Ectodermal cell (in vitro differentiated cells): ENCODE measurements around the gene GP2.

Experiments used
- H3K27ac ChIP-seq: 2 replicates; pipeline ENCODE4 v1.7.0; 2013; ENCODE audit warnings: mild to moderate bottlenecking, low read depth, low read length; ENCODE audit not compliant: insufficient read depth, poor library complexity, severe bottlenecking
- H3K27me3 ChIP-seq: 2 replicates; pipeline ENCODE4 v1.7.0; 2013; ENCODE audit warnings: mild to moderate bottlenecking, low read length; ENCODE audit not compliant: insufficient read depth, control insufficient read depth, poor library complexity, severe bottlenecking
- H3K36me3 ChIP-seq: one replicate; pipeline ENCODE4 v1.7.0; 2013; ENCODE audit warnings: low read length; ENCODE audit not compliant: control insufficient read depth, insufficient read depth
- H3K4me1 ChIP-seq: one replicate; pipeline ENCODE4 v1.7.0; 2013; ENCODE audit warnings: low read length; ENCODE audit not compliant: control insufficient read depth, insufficient read depth
- H3K4me3 ChIP-seq: 2 replicates; pipeline ENCODE4 v1.7.0; 2013; ENCODE audit warnings: low read depth, low read length, control low read depth; ENCODE audit not compliant: insufficient read depth
- H3K9me3 ChIP-seq: 2 replicates; pipeline ENCODE4 v1.7.0; 2013; ENCODE audit warnings: mild to moderate bottlenecking, low read length, moderate library complexity; ENCODE audit not compliant: control insufficient read depth
- WGBS, 2 experiments: methylation state at CpG; one replicate each; pipeline ENCODE4 v1.1.7; 2013; ENCODE audit warnings: missing lambda C conversion rate in 2 of 2; 5-methylcytosine and 5-hydroxymethylcytosine counted together

Gene GP2

DNA sequence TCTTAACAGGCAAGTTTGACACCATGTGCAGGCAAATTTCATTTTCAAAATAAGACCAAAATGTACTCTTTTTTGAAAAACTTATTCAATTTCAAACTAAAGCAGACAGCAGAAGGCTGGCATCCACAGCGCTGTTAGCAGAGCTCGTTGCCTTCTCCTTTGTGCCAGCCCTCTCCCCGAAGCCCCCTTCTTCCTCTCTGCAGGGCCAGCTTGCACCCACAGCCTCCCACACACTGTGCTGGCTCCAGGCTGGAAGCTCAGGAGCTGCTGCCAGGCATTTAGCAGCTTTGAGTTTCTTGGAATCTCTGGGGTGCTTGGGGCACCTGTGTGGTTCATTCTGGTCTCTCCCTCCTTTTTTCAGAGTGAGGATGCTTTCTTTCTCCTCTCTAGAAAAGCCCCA, 37.7 kb downstream of the GP2 start:
- Histone ChIP-seq H3K4me1 (peaks cover 9% of the 10 kb centered on the region), H3K36me3 (no peaks in the 10 kb centered on the region), H3K9me3 (no peaks in the 10 kb centered on the region), H3K27ac (no peak overlapping the region), H3K4me3 (no peak overlapping the region), H3K27me3 (no peaks in the 10 kb centered on the region)
- 86 to 88% methylated on average over 3 of the region's 3 CpGs for WGBS, 2 experiments

GRCh38 chr16:20285993-20286499, 41.3 kb downstream of the GP2 start:
- no peaks in the 10 kb centered on the region for H3K9me3 ChIP-seq
- H3K27me3 ChIP-seq: no peaks in the 10 kb centered on the region
- no peaks in the 10 kb centered on the region for H3K36me3 ChIP-seq
- H3K4me1 ChIP-seq: no peaks in the 10 kb centered on the region
- H3K27ac ChIP-seq: no peak overlapping the region
- no peak overlapping the region for H3K4me3 ChIP-seq
- WGBS, 2 experiments: 74 to 79% methylated on average over 6 of the region's 6 CpGs

- WGBS, 2 experiments: 93 to 95% methylated on average over 3 of the region's 3 CpGs
- Histone ChIP-seq H3K27me3 (no peaks in the 10 kb centered on the region), H3K4me1 (no peaks in the 10 kb centered on the region), H3K9me3 (no peaks in the 10 kb centered on the region), H3K4me3 (no peak overlapping the region), H3K36me3 (no peaks in the 10 kb centered on the region), H3K27ac (no peak overlapping the region)
Observed at GRCh38 chr16:20280259-20280658, 47.1 kb downstream of the GP2 start.

DNA sequence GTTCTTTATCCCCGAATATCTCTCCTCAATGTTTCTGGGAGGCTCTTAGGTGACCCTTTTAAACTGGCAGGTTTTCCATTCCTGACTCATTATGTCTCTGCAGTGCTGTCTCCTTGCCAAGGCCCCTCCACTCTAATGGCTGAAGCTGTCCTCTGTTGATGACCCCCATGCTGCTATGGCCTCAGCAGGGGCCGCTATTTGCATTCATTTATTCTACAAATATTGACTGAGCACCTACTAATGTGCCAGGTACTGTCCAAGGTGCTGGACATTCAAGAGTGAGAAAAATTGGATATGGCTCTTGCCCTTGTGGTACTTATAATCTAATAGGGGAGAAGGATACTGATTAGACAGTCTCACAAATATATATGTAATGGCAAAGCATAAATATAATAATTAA, 55.4 kb downstream of the GP2 start:
- Histone ChIP-seq H3K4me3 (no peak overlapping the region), H3K27ac (no peak overlapping the region), H3K9me3 (no peaks in the 10 kb centered on the region), H3K36me3 (no peaks in the 10 kb centered on the region), H3K27me3 (no peaks in the 10 kb centered on the region), H3K4me1 (no peaks in the 10 kb centered on the region)
- WGBS, 2 experiments: 93 to 95% methylated on average over 2 of the region's 2 CpGs

DNA sequence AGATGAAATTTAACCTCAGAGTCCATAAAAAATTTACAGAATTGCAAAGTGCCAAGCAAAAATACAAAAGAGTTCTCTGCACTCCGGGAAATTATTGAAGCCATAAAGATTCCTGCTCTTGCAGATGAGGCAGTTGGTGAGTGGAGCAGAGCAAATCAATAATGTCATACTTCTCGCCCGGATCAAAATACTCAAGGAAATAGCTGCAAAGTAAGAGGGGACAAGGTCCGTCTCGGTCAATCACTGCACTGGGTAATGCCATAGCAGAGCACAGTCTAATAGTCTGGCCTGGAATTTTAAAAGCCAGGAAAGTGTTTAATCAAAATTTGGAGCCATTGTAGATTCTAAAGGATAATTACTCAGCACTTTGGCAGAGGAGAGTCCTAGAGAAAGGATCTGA, 58.9 kb downstream of the GP2 start:
- no peak overlapping the region for H3K4me3 ChIP-seq
- H3K27ac ChIP-seq: no peak overlapping the region
- no peaks in the 10 kb centered on the region for H3K36me3 ChIP-seq
- peaks cover 2% of the 10 kb centered on the region for H3K4me1 ChIP-seq
- no peaks in the 10 kb centered on the region for H3K27me3 ChIP-seq
- WGBS, 2 experiments: 90% methylated on average over 5 of the region's 5 CpGs
- no peaks in the 10 kb centered on the region for H3K9me3 ChIP-seq

GRCh38 chr16:20265019-20265418, 62.3 kb downstream of the GP2 start:
- H3K4me1 ChIP-seq: peaks cover 4% of the 10 kb centered on the region
- no peak overlapping the region for H3K27ac ChIP-seq
- WGBS, 2 experiments: 83 to 84% methylated on average over 2 to 4 of the region's 4 CpGs

GRCh38 chr16:20263138-20263855, 64.0 kb downstream of the GP2 start:
- Histone ChIP-seq H3K4me1 (peaks cover 4% of the 10 kb centered on the region), H3K9me3 (no peaks in the 10 kb centered on the region), H3K36me3 (no peaks in the 10 kb centered on the region), H3K27ac (no peak overlapping the region), H3K27me3 (no peaks in the 10 kb centered on the region), H3K4me3 (no peak overlapping the region)
- WGBS, 2 experiments: 38 to 47% methylated on average over 12 of the region's 12 CpGs

More at GRCh38 chr16:20265019-20265418, 62.3 kb downstream of the GP2 start:
- Histone ChIP-seq H3K9me3 (no peaks in the 10 kb centered on the region), H3K4me3 (no peak overlapping the region), H3K36me3 (no peaks in the 10 kb centered on the region), H3K27me3 (no peaks in the 10 kb centered on the region)

DNA sequence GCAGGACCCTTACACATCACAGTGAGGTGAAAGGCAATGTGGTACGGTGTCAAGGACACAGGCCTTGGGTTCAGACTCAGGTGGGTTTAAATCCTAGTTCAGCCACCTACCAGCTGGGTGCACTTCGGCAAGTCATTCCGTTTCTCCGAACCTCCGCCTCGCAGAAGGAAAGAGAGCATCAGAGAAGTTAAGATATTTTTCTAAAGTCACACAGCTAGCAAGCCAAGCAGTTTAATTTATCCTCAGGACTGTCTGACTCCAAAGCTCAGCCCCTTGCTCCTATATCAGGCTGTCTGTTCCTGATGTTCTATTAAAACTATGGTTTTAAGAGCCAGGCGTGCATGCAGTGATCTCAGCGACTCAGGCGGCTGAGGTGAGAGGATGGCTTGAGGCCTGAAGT, 65.1 kb downstream of the GP2 start:
- no peaks in the 10 kb centered on the region for H3K36me3 ChIP-seq
- no peak overlapping the region for H3K4me3 ChIP-seq
- peaks cover 4% of the 10 kb centered on the region for H3K4me1 ChIP-seq
- no peak overlapping the region for H3K27ac ChIP-seq
- H3K27me3 ChIP-seq: no peaks in the 10 kb centered on the region
- 95% methylated on average over 9 of the region's 9 CpGs for WGBS, 2 experiments
- no peaks in the 10 kb centered on the region for H3K9me3 ChIP-seq

- Histone ChIP-seq H3K4me3 (no peak overlapping the region), H3K36me3 (no peaks in the 10 kb centered on the region), H3K4me1 (peaks cover 4% of the 10 kb centered on the region), H3K9me3 (no peaks in the 10 kb centered on the region), H3K27me3 (no peaks in the 10 kb centered on the region), H3K27ac (no peak overlapping the region)
- 90 to 94% methylated on average over 11 of the region's 11 CpGs for WGBS, 2 experiments
Observed at GRCh38 chr16:20260215-20261009, 66.9 kb downstream of the GP2 start.
